Activated naive CD8-positive, alpha-beta T cell (primary cell): ENCODE measurements around the gene ZNHIT3.

Source experiments
- H3K27ac Mint-ChIP-seq: one replicate; pipeline ENCODE4 v1.8.0; 2021; ENCODE audit warnings: mixed read lengths
- H3K27me3 Mint-ChIP-seq: one replicate; pipeline ENCODE4 v1.8.0; 2021; ENCODE audit warnings: mixed read lengths
- H3K36me3 Mint-ChIP-seq: one replicate; pipeline ENCODE4 v1.8.0; 2021; ENCODE audit warnings: mixed read lengths
- H3K4me1 Mint-ChIP-seq: one replicate; pipeline ENCODE4 v1.8.0; 2021; ENCODE audit warnings: low read depth, mixed read lengths
- H3K4me3 Mint-ChIP-seq: one replicate; pipeline ENCODE4 v1.8.0; 2021; ENCODE audit warnings: mild to moderate bottlenecking, mixed read lengths
- H3K9me3 Mint-ChIP-seq: one replicate; pipeline ENCODE4 v1.8.0; 2021; ENCODE audit warnings: low read depth, mixed read lengths

ZNHIT3 gene

GRCh38 chr17:36515837-36516236 lies 29.4 kb downstream of the ZNHIT3 start:
- H3K27ac Mint-ChIP-seq: no peak overlapping the region
- peaks cover 16% of the 10 kb centered on the region for H3K36me3 Mint-ChIP-seq

GRCh38 chr17:36523113-36523512 lies 36.6 kb downstream of the ZNHIT3 start:
- Mint-ChIP-seq H3K4me1 (peaks cover 21% of the 10 kb centered on the region), H3K4me3 (no peak overlapping the region), H3K27me3 (no peaks in the 10 kb centered on the region), H3K9me3 (no peaks in the 10 kb centered on the region), H3K27ac (no peak overlapping the region), H3K36me3 (peaks cover 23% of the 10 kb centered on the region)

More at GRCh38 chr17:36515837-36516236, 29.4 kb downstream of the ZNHIT3 start:
- Mint-ChIP-seq H3K27me3 (no peaks in the 10 kb centered on the region), H3K4me1 (no peaks in the 10 kb centered on the region), H3K4me3 (no peak overlapping the region), H3K9me3 (no peaks in the 10 kb centered on the region)

- Mint-ChIP-seq H3K36me3 (peaks cover 25% of the 10 kb centered on the region), H3K4me3 (peak overlapping the region; percentile 32), H3K9me3 (no peaks in the 10 kb centered on the region), H3K27ac (peak overlapping the region; percentile 91), H3K4me1 (peaks cover 21% of the 10 kb centered on the region), H3K27me3 (no peaks in the 10 kb centered on the region)
These were observed 38.0 kb downstream of the ZNHIT3 start for GRCh38 chr17:36524428-36524876.

- no peaks in the 10 kb centered on the region for H3K27me3 Mint-ChIP-seq
- no peak overlapping the region for H3K4me3 Mint-ChIP-seq
- peaks cover 23% of the 10 kb centered on the region for H3K36me3 Mint-ChIP-seq
- peaks cover 23% of the 10 kb centered on the region for H3K4me1 Mint-ChIP-seq
- no peaks in the 10 kb centered on the region for H3K9me3 Mint-ChIP-seq
- peak overlapping the region; percentile 91 for H3K27ac Mint-ChIP-seq
These were observed 38.6 kb downstream of the ZNHIT3 start for GRCh38 chr17:36525113-36525512.

GRCh38 chr17:36525888-36526287 lies 39.4 kb downstream of the ZNHIT3 start:
- H3K36me3 Mint-ChIP-seq: peaks cover 16% of the 10 kb centered on the region
- no peaks in the 10 kb centered on the region for H3K27me3 Mint-ChIP-seq
- peaks cover 23% of the 10 kb centered on the region for H3K4me1 Mint-ChIP-seq
- no peak overlapping the region for H3K4me3 Mint-ChIP-seq
- H3K9me3 Mint-ChIP-seq: no peaks in the 10 kb centered on the region
- H3K27ac Mint-ChIP-seq: no peak overlapping the region

- Mint-ChIP-seq H3K4me3 (no peak overlapping the region), H3K27me3 (no peaks in the 10 kb centered on the region), H3K9me3 (no peaks in the 10 kb centered on the region), H3K27ac (no peak overlapping the region), H3K4me1 (peaks cover 31% of the 10 kb centered on the region), H3K36me3 (peaks cover 15% of the 10 kb centered on the region)
These were observed 41.3 kb downstream of the ZNHIT3 start for GRCh38 chr17:36527621-36528250.

- Mint-ChIP-seq H3K36me3 (peaks cover 15% of the 10 kb centered on the region), H3K27ac (no peak overlapping the region), H3K4me3 (no peak overlapping the region), H3K27me3 (no peaks in the 10 kb centered on the region), H3K9me3 (no peaks in the 10 kb centered on the region), H3K4me1 (peaks cover 41% of the 10 kb centered on the region)
These were observed 42.6 kb downstream of the ZNHIT3 start for GRCh38 chr17:36529121-36529520.

GRCh38 chr17:36532435-36532975 lies 46.0 kb downstream of the ZNHIT3 start:
- H3K27ac Mint-ChIP-seq: peak overlapping the region; percentile 54
- H3K4me3 Mint-ChIP-seq: peak overlapping the region; percentile 99
- H3K27me3 Mint-ChIP-seq: no peaks in the 10 kb centered on the region
- peaks cover 31% of the 10 kb centered on the region for H3K4me1 Mint-ChIP-seq
- peaks cover 7% of the 10 kb centered on the region for H3K36me3 Mint-ChIP-seq
- no peaks in the 10 kb centered on the region for H3K9me3 Mint-ChIP-seq

GRCh38 chr17:36533935-36534839 lies 47.7 kb downstream of the ZNHIT3 start:
- peaks cover 6% of the 10 kb centered on the region for H3K36me3 Mint-ChIP-seq
- peak overlapping the region; percentile 99 for H3K4me3 Mint-ChIP-seq
- H3K9me3 Mint-ChIP-seq: no peaks in the 10 kb centered on the region
- no peaks in the 10 kb centered on the region for H3K27me3 Mint-ChIP-seq
- H3K4me1 Mint-ChIP-seq: peaks cover 32% of the 10 kb centered on the region
- H3K27ac Mint-ChIP-seq: peak overlapping the region; percentile 99

GRCh38 chr17:36534840-36535668 lies 48.6 kb downstream of the ZNHIT3 start, which contains the start of the genes MYO19 and PIGW:
Gene MYO19, minus strand, starts transcription at chr17:36534868. Its CDS starts 2,330 bp downstream, at chr17:36532538.
Gene PIGW, plus strand, starts transcription at chr17:36534987. Its CDS starts 2,115 bp downstream, at chr17:36537102.
- Mint-ChIP-seq H3K9me3 (no peaks in the 10 kb centered on the region), H3K27ac (peak within 1 kb of the TSS; percentile 99), H3K4me3 (peak within 1 kb of the TSS; percentile 99), H3K4me1 (peaks cover 30% of the 10 kb centered on the region), H3K27me3 (no peaks in the 10 kb centered on the region), H3K36me3 (peaks cover 4% of the 10 kb centered on the region)

GRCh38 chr17:36535669-36536081 lies 49.2 kb downstream of the ZNHIT3 start:
- peaks cover 30% of the 10 kb centered on the region for H3K4me1 Mint-ChIP-seq
- H3K4me3 Mint-ChIP-seq: peak overlapping the region; percentile 99
- H3K9me3 Mint-ChIP-seq: no peaks in the 10 kb centered on the region
- H3K27me3 Mint-ChIP-seq: no peaks in the 10 kb centered on the region
- H3K36me3 Mint-ChIP-seq: peaks cover 4% of the 10 kb centered on the region
- H3K27ac Mint-ChIP-seq: peak overlapping the region; percentile 99

- Mint-ChIP-seq H3K27ac (no peak overlapping the region), H3K4me3 (no peak overlapping the region), H3K27me3 (no peaks in the 10 kb centered on the region), H3K9me3 (no peaks in the 10 kb centered on the region), H3K36me3 (peaks cover 4% of the 10 kb centered on the region), H3K4me1 (peaks cover 18% of the 10 kb centered on the region)
These were observed 54.2 kb downstream of the ZNHIT3 start for GRCh38 chr17:36540696-36541095.

GRCh38 chr17:36542755-36543154 lies 56.3 kb downstream of the ZNHIT3 start:
- H3K36me3 Mint-ChIP-seq: peaks cover 3% of the 10 kb centered on the region
- no peaks in the 10 kb centered on the region for H3K9me3 Mint-ChIP-seq
- H3K4me3 Mint-ChIP-seq: peak overlapping the region; percentile 30
- no peak overlapping the region for H3K27ac Mint-ChIP-seq
- peaks cover 22% of the 10 kb centered on the region for H3K4me1 Mint-ChIP-seq
- no peaks in the 10 kb centered on the region for H3K27me3 Mint-ChIP-seq

- Mint-ChIP-seq H3K9me3 (no peaks in the 10 kb centered on the region), H3K36me3 (peaks cover 3% of the 10 kb centered on the region), H3K27me3 (no peaks in the 10 kb centered on the region), H3K4me1 (peaks cover 31% of the 10 kb centered on the region), H3K27ac (peak overlapping the region; percentile 97), H3K4me3 (peak overlapping the region; percentile 96)
These were observed 57.5 kb downstream of the ZNHIT3 start for GRCh38 chr17:36544044-36544306.
